ENCODE measurements around the gene KLHDC4.

Gene KLHDC4

GRCh38 chr16:87667946-87668345 lies 97.8 kb downstream of the KLHDC4 start:
- no peak for TF ChIP-seq POLR2AphosphoS5 (IDR thresholded peaks at IDR 0.05; ENCODE audit: low read depth, low read length)
- no peak for TF ChIP-seq POLR2A (IDR thresholded peaks at IDR 0.05; ENCODE audit: low read depth, low read length)
- no peak for TF ChIP-seq TAF1 (IDR thresholded peaks at IDR 0.05; ENCODE audit: borderline replicate concordance, low read depth, low read length)
- FAIRE-seq = no peak
- DNase-seq (ENCODE audit: insufficient read length) = no peak

GRCh38 chr16:87667443-87667842 lies 98.3 kb downstream of the KLHDC4 start:
- no peak for TF ChIP-seq POLR2AphosphoS5 (IDR thresholded peaks at IDR 0.05; ENCODE audit: low read depth, low read length)
- TF ChIP-seq POLR2A (IDR thresholded peaks at IDR 0.05; ENCODE audit: low read depth, low read length) = no peak
- TF ChIP-seq TAF1 (IDR thresholded peaks at IDR 0.05; ENCODE audit: borderline replicate concordance, low read depth, low read length) = no peak
- no peak for FAIRE-seq
- no peak for DNase-seq (ENCODE audit: insufficient read length)

DNA sequence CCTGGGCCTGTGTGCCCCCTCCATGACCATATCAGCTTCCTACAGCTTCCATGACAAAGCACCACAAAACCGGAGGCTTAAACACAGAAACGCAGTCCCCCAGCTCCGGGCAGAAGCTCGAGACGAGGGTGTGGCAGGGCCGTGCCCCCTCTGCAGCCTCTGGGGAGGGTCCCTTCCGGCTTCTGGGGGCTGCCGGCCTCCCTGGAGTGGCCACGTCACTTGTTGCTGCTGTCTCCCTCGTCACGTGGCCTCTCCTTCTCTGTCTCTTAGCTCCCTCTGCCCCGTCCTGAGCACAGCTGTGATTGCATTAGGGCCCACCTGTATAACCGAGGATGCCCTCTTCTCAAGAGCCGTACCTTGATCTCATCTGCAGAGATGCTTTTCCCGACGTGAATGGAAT lies 98.9 kb downstream of the KLHDC4 start:
- DNase-seq (ENCODE audit: insufficient read length) (no peak), FAIRE-seq (no peak)
- TF ChIP-seq POLR2A (IDR thresholded peaks at IDR 0.05; ENCODE audit: low read depth, low read length) = no peak
- TF ChIP-seq TAF1 (IDR thresholded peaks at IDR 0.05; ENCODE audit: borderline replicate concordance, low read depth, low read length) = no peak
- no peak for TF ChIP-seq POLR2AphosphoS5 (IDR thresholded peaks at IDR 0.05; ENCODE audit: low read depth, low read length)

GRCh38 chr16:87665193-87665592 lies 100.6 kb downstream of the KLHDC4 start:
- FAIRE-seq (no peak), DNase-seq (ENCODE audit: insufficient read length) (no peak)
- TF ChIP-seq POLR2AphosphoS5 (IDR thresholded peaks at IDR 0.05; ENCODE audit: low read depth, low read length) = no peak
- no peak for TF ChIP-seq TAF1 (IDR thresholded peaks at IDR 0.05; ENCODE audit: borderline replicate concordance, low read depth, low read length)

DNA sequence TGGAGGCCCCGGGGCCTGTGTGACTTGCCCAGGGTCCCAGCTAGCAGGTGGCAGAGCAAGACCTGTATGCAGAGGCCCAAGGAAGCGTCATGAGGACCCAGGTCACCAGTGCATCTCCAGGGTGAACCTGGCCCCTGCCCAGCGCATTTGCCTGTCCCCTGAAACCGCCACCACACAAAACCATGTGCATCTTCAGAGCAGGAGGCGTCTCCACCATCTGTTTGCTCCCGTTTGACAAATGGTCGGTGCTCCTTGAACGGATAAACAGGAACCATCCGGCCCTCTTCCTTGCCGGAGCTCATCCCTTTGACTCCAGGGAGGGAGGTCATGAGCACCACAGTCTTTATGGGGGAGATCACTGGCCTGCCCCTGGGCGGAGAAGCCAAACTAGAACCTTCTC lies 101.0 kb downstream of the KLHDC4 start:
- FAIRE-seq = no peak
- DNase-seq (ENCODE audit: insufficient read length) = no peak
- TF ChIP-seq TAF1 (IDR thresholded peaks at IDR 0.05; ENCODE audit: borderline replicate concordance, low read depth, low read length) (no peak), POLR2A (IDR thresholded peaks at IDR 0.05; ENCODE audit: low read depth, low read length) (no peak), POLR2AphosphoS5 (IDR thresholded peaks at IDR 0.05; ENCODE audit: low read depth, low read length) (no peak)

- FAIRE-seq (no peak), DNase-seq (ENCODE audit: insufficient read length) (no peak)
- TF ChIP-seq POLR2A (IDR thresholded peaks at IDR 0.05; ENCODE audit: low read depth, low read length) (no peak), POLR2AphosphoS5 (IDR thresholded peaks at IDR 0.05; ENCODE audit: low read depth, low read length) (no peak), TAF1 (IDR thresholded peaks at IDR 0.05; ENCODE audit: borderline replicate concordance, low read depth, low read length) (no peak)
These were observed 103.3 kb downstream of the KLHDC4 start for GRCh38 chr16:87662254-87663204.

DNA sequence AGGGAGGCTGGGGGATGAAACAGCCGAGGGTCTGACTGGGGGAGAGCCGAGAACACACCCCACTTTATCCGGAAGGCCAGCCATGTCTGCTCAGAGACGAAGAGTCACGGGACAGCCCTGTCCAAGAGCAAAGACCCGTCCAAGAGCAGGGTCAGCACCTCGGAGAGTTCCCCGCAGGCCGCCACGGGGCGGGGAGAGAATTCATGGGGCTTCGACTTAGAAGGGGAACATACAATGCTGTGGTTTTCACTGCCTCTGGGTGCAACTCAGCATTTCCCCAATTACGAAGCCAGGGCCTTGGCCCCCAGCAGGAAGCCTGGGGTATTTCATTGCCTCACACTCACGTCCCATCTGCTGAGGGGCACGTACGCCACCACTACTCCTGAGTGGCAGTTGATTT lies 104.2 kb downstream of the KLHDC4 start:
- no peak for TF ChIP-seq TAF1 (IDR thresholded peaks at IDR 0.05; ENCODE audit: borderline replicate concordance, low read depth, low read length)
- TF ChIP-seq POLR2A (IDR thresholded peaks at IDR 0.05; ENCODE audit: low read depth, low read length) = no peak
- no peak for TF ChIP-seq POLR2AphosphoS5 (IDR thresholded peaks at IDR 0.05; ENCODE audit: low read depth, low read length)
- FAIRE-seq = no peak

GRCh38 chr16:87658564-87659225 lies 107.1 kb downstream of the KLHDC4 start:
- no peak for TF ChIP-seq POLR2AphosphoS5 (IDR thresholded peaks at IDR 0.05; ENCODE audit: low read depth, low read length)
- TF ChIP-seq TAF1 (IDR thresholded peaks at IDR 0.05; ENCODE audit: borderline replicate concordance, low read depth, low read length) = no peak
- TF ChIP-seq POLR2A (IDR thresholded peaks at IDR 0.05; ENCODE audit: low read depth, low read length) = no peak
- no peak for FAIRE-seq
- no peak for DNase-seq (ENCODE audit: insufficient read length)

More for the DNA sequence above, 104.2 kb downstream of the KLHDC4 start:
- DNase-seq (ENCODE audit: insufficient read length) = no peak

Measured in GM12892 (cell line).